HG02981 (cell line): Measurements from ENCODE around the gene TMA7B.

Source experiments
- ATAC-seq: cut with Tn5 transposase; IDR thresholded peaks from one replicate; pipeline ENCODE4 v1.9.1; 2021; ENCODE audit warnings: mild to moderate bottlenecking, moderate library complexity; ENCODE audit not compliant: unreplicated experiment

TMA7B gene

GRCh38 chr22:39932918-39933649 lies 27.1 kb upstream of the TMA7B start:
- no peak for ATAC-seq

GRCh38 chr22:39933741-39934140 lies 26.5 kb upstream of the TMA7B start:
- ATAC-seq, result no peak

DNA sequence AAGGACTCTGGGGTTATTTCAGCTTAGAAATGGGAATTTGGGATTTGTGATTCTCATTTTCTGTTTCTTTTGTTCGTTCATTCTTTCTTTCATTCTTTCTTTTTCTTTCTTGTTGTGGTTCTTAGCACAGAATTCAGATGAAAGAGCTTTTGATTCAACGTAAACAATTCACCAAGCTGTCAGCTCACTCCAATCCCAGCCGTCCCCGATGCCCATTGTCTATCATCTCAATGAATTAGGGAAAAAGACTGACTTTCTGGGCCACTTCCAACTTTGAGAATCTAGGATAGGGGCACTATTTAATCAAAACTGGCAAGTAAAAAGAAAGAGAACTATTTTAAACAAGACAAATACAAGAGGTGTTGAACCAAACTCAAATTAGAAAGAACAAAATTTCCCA lies 25.1 kb upstream of the TMA7B start:
- ATAC-seq, result no peak

DNA sequence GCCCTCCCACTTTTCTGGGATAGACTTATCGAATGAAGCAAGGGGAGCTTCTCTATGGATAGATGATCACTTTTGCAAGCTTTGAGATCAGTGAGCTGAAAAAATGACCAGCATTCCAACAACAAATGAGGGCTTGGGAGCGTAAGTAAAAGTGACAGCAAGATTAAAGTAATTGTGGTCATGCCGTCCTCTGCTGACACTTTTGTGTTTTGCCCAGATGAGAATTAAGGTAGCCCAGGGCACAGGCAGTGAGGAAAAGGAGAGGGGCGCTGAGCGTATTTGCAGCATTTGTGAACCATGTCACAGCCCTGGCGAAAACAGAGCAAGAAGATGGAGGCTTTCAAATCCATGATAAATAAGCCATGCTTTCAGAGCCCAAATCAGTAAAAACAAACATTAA lies 24.6 kb upstream of the TMA7B start:
- no peak for ATAC-seq

DNA sequence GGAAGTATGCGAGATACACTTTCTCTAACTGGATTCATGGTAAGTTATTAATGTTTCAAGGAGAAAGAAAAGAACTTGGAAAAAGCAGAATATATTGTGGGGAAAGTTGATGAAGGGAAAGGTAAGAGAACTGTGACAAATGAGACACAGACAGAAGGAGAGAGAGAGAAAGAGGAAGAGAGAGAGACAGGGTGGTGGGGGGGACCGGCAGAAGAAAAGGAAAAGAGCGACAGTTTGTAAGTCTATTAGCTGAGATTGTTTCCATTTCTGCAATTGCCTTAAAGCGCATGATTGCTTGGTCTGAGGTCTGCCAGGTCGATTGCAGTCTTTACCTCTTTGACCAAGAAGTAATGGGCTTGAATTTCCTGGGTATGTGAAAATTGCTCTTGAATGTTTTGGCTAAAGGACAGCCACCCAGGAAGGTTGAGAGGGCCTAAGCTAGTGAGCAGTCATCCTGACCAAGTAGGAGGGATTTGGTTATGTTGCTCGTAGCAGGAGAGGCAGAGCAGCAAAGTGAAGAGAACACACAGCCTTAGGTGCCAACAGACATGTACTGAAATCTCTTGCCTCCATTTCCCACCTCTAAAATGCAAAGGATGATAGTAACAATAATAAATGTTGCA lies 23.6 kb upstream of the TMA7B start:
- no peak for ATAC-seq

DNA sequence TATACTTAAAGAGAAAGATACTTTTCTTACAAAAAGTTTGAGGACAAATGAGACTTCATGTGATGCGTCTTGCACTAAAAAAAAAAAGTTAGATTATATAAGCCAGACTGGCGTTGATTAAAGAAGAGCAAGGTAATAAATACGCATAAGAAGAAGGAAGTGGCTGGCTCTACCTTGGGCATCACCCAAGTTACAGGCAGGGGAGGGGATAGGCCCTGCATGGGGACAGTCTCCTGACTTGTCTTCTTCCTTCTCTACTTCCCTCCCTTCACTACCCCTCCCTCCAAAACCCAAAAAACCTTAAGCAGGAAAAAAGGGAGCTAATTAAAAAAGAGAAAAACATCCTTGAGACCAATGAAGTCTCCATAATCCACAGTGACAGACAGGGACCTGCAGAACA lies 22.3 kb upstream of the TMA7B start:
- ATAC-seq, result no peak

GRCh38 chr22:39938509-39939111 lies 21.6 kb upstream of the TMA7B start:
- ATAC-seq, result no peak

GRCh38 chr22:39939830-39940229 lies 20.4 kb upstream of the TMA7B start:
- no peak for ATAC-seq

DNA sequence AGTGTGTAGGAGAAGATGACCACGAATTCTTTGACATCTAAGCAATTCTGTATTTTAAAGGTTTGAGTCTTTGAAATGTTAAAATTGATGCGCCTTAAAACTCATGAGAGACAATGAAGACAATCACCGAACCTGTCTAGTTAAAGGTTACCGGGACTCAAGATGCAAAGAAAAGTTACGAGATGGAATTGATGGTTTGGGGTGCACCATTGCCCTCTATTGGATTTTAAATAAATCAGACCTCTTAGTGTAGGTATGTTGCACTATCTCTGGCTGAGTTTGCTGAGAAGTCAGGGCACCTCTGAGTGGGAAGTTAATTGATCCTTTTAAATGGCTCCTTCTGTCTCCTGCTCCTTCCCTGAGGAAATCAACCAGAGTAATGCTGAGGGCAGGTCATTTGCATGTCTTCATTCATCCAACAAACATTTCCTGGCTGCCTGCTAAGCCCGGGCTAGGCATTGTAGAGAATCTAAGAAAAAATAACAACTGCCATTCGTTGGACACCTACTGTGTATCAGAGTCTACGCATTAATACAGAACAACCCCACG lies 19.4 kb upstream of the TMA7B start:
- no peak for ATAC-seq

GRCh38 chr22:39941601-39942000 lies 18.6 kb upstream of the TMA7B start:
- ATAC-seq, result no peak

- no peak for ATAC-seq
Measured at GRCh38 chr22:39942439-39943230, 17.6 kb upstream of the TMA7B start.

- ATAC-seq, result no peak
Measured at GRCh38 chr22:39943337-39943736, 16.9 kb upstream of the TMA7B start.

GRCh38 chr22:39943953-39944872 lies 16.0 kb upstream of the TMA7B start:
- ATAC-seq, result no peak

GRCh38 chr22:39946126-39946502 lies 14.1 kb upstream of the TMA7B start:
- no peak for ATAC-seq

GRCh38 chr22:39946503-39947219 lies 13.5 kb upstream of the TMA7B start:
- no peak for ATAC-seq

- ATAC-seq, result no peak
Measured at GRCh38 chr22:39947220-39948216, 12.7 kb upstream of the TMA7B start.

DNA sequence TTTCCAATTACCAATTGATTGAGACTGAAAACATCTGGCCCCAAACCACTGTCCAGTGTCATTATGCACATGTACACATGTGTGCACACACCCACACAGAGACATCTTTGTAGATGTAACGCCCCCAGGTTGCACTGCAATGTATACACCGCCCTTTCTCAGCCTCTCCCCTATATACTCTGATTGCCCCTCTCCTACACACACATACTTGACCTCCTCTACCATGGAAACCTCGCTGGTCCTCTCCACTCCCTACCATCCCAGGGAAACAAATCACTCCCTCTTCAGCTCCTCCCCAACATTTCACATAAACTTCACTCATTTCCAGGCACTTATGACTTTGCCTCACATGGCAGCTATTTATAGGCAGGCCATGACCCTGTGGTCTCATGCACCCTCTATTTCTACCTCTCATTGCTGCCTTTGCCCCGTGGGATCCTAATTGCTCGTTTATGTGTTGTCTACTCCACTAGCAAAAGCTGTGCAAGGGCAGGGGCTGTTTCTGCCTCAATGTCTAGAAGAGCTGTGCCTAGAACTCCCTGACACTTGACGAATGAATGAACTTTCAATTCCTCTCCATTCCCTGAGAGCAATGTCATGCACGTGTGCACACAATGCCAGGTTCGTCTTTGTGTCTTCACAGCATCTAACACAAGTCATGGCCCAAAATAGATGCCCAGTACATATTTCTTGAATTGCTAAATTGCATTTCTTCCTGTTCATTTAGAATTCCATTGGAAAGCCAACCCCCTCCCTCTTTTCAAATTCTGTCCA lies 10.0 kb upstream of the TMA7B start:
- no peak for ATAC-seq
